ENCODE data around the gene C11orf68.

DNA sequence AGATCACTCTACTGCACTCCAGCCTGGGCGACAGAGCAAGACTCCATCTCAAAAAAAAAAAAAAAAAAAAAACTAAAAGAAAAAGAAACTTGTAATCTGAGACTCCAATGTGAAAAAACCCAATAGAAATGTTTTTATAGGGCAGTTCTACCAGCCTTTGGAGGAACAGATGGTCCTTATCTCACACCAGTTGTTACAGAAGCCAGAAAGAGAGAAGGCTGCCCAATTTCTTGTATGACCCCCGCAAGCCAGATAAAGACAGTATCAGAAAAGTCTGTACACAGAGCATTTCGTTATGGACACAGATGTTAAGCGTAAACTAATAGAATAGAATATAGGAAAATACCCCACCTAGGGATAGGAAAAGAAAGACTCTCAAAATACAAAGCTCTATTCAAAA lies 15.2 kb upstream of the C11orf68 start:
- TF ChIP-seq EZH2 (IDR thresholded peaks at IDR 0.05): no peak
- TF ChIP-seq POLR2AphosphoS5 (IDR thresholded peaks at IDR 0.05; ENCODE audit: borderline replicate concordance, low read depth, low read length): no peak
- TF ChIP-seq FOXP2 (optimal IDR thresholded peaks at IDR 0.05; ENCODE audit: control extremely low read depth, extremely low read length, insufficient read depth): no peak
